ENCODE data around the gene HOXC10. TPM values are rescaled to one million over a fixed set of nuclear protein-coding genes. Genes with fewer than 3 reads are reported as not detected.

Gene HOXC10
- polyA plus RNA-seq, 3 donors, result not detected

DNA sequence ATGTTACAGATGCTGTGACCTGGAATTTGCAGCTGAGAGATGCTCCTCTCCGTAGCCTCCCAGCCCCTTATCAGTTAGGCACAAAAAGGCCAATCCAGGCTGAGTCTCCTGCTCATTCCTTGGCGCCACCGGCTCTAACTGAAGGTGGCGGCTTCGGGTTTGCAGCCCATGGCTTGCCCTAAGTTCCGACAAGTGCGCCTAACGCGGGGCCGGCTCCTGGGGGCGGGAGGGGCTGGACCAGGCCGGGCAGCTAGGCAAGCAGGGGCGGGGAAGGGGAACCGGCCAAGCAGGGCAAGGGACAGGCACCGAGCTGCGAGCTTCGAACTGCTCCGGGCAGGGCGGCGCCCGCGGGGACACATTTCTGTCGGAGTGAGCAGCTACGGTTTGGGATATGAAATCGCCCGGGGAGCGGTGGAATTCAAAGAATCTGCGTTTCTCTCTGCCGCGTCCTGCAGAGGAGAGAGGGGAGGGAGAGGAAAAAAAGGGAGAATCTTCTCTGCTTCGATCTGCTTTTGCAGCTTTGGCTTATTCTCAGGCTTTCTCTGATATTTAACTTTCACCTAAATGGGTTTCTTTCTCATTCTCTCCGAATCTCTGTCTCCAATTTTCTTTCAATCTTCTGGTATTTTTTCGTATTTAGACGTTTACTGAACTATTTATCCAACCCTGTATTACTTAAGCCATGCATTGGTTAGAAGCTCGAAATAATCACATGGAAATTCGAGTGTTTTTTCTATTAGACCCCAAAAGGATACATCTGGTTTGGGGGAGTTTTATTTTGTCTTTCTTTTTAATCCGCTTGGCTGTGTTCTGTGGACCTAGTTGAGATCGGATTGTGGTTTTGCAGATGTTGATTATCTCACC, 31.8 kb upstream of the HOXC10 start:
- Mint-ChIP-seq H3K36me3 (peaks cover 2 to 12% of the 10 kb centered on the region in 2 donors), H3K27me3 (ENCODE audit: low read depth in 3 of 3) (peaks cover 97 to 99% (median 97%) of the 10 kb centered on the region in 3 donors), H3K4me1 (peaks cover 6% of the 10 kb centered on the region), H3K9me3 (peaks cover 0 to 60% (median 21%) of the 10 kb centered on the region in 7 donors), H3K27ac (peak overlapping the region in 1 of 7 donors; percentile 31), H3K4me3 (peak overlapping the region in 1 of 2 donors; percentile 62)
- no peaks in the 10 kb centered on the region for H3K4me1 ChIP-seq (ENCODE audit: control insufficient read depth in 1 of 2, insufficient read depth in 2 of 2, low read length in 2 of 2)
- no peak overlapping the region for H3K4me2 ChIP-seq (replicated peaks; ENCODE audit: extremely low read depth, low read length, poor library complexity, severe bottlenecking)
- H3K9me3 ChIP-seq (replicated peaks in 1 of 2; ENCODE audit: control insufficient read depth in 1 of 2, insufficient read depth in 1 of 2, low read length in 2 of 2), result peaks cover 3 to 87% of the 10 kb centered on the region in 2 donors
- H3K9ac ChIP-seq (ENCODE audit: insufficient read depth, low read length, poor library complexity, severe bottlenecking), result no peak overlapping the region
- no peak for DNase-seq
- TF ChIP-seq, protein P1, sequence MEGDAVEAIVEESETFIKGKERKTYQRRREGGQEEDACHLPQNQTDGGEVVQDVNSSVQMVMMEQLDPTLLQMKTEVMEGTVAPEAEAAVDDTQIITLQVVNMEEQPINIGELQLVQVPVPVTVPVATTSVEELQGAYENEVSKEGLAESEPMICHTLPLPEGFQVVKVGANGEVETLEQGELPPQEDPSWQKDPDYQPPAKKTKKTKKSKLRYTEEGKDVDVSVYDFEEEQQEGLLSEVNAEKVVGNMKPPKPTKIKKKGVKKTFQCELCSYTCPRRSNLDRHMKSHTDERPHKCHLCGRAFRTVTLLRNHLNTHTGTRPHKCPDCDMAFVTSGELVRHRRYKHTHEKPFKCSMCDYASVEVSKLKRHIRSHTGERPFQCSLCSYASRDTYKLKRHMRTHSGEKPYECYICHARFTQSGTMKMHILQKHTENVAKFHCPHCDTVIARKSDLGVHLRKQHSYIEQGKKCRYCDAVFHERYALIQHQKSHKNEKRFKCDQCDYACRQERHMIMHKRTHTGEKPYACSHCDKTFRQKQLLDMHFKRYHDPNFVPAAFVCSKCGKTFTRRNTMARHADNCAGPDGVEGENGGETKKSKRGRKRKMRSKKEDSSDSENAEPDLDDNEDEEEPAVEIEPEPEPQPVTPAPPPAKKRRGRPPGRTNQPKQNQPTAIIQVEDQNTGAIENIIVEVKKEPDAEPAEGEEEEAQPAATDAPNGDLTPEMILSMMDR (IDR thresholded peaks at IDR 0.05), result no peak
- H3K36me3 ChIP-seq (replicated peaks in 1 of 2; ENCODE audit: control insufficient read depth in 1 of 2, insufficient read depth in 2 of 2, low read length in 2 of 2), result no peaks in the 10 kb centered on the region
- H3K27me3 ChIP-seq (ENCODE audit: control insufficient read depth in 2 of 2, insufficient read depth in 2 of 2, low read length in 2 of 2), result peaks cover 92 to 99% of the 10 kb centered on the region in 2 donors
- H3K27ac ChIP-seq (ENCODE audit: low read depth in 1 of 2, low read length in 2 of 2), result no peak overlapping the region
- no peak overlapping the region for H2AFZ ChIP-seq (ENCODE audit: insufficient read depth, low read depth, low read length, poor library complexity, severe bottlenecking)
- H3K79me2 ChIP-seq (ENCODE audit: insufficient read depth, low read length), result no peaks in the 10 kb centered on the region
- intact Hi-C loops (cut with micrococcal nuclease), result loop anchor here in 1 of 2 donors (5.0 kb wide), 1 partner anchor 44 kb away; no protein-coding TSS in a partner anchor
- 6% methylated on average over 25 of the region's 38 CpGs for WGBS (ENCODE audit: insufficient coverage)
- no peak overlapping the region for H3K4me3 ChIP-seq (replicated peaks in 1 of 3; ENCODE audit: low read depth in 2 of 3, low read length in 3 of 3)
- no peaks in the 10 kb centered on the region for H4K20me1 ChIP-seq (ENCODE audit: insufficient read depth, low read length)

DNA sequence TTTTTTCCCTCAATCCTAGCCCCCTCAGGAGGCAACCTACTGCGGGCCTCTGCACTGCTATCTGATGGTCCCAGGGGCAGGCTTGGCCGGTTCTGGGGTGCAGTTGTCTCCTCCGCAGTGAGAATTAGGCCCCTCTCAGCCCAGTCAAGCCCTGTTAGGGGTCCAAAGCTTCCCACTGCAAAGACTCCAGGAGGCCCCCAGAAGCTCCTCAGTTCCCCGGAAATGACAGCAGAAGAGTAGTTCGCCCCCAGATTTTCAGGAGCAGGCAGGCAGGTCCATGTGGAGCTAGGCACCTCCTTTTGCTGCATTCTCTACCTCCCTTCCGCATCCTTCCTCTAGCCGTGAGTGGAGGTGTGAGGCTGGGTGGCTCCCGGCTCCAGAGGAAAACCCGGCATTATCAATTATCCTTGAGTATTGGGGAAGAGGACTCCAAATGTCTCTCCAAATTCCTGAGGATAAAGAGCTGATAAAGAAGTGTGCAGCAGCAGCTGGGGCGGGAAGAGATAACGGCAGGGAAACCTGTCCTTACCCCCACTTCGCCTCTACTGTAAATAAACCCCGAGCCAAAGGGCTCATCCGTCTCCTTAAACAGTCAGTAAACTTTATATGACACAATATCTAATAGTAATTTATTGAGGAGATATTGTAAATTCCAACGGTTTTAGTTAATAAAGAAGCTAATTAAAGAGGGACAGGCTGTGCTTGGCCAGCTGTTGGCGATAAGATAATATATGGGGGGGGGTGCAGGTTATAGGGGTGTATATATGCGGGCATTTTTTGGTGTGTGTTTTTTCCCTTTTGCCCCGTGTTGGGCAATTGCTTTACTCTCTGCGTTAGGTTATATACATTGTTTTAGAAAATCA, 30.9 kb upstream of the HOXC10 start:
- no peak overlapping the region for H2AFZ ChIP-seq (ENCODE audit: insufficient read depth, low read depth, low read length, poor library complexity, severe bottlenecking)
- no peak overlapping the region for H3K4me2 ChIP-seq (replicated peaks; ENCODE audit: extremely low read depth, low read length, poor library complexity, severe bottlenecking)
- intact Hi-C loops (cut with micrococcal nuclease), result loop anchor here in 1 of 2 donors (5.0 kb wide), 1 partner anchor 43 kb away; no protein-coding TSS in a partner anchor
- H3K27ac Mint-ChIP-seq, result no peak overlapping the region
- no peaks in the 10 kb centered on the region for H3K4me1 ChIP-seq (ENCODE audit: control insufficient read depth in 1 of 2, insufficient read depth in 2 of 2, low read length in 2 of 2)
- H3K4me1 Mint-ChIP-seq, result peaks cover 6% of the 10 kb centered on the region
- H4K20me1 ChIP-seq (ENCODE audit: insufficient read depth, low read length), result no peaks in the 10 kb centered on the region
- H3K9me3 ChIP-seq (replicated peaks in 1 of 2; ENCODE audit: control insufficient read depth in 1 of 2, insufficient read depth in 1 of 2, low read length in 2 of 2), result peaks cover 3 to 85% of the 10 kb centered on the region in 2 donors
- H3K27me3 ChIP-seq (ENCODE audit: control insufficient read depth in 2 of 2, insufficient read depth in 2 of 2, low read length in 2 of 2), result peaks cover 92 to 99% of the 10 kb centered on the region in 2 donors
- no peak overlapping the region for H3K9ac ChIP-seq (ENCODE audit: insufficient read depth, low read length, poor library complexity, severe bottlenecking)
- no peak overlapping the region for H3K27ac ChIP-seq (ENCODE audit: low read depth in 1 of 2, low read length in 2 of 2)
- H3K36me3 Mint-ChIP-seq, result peaks cover 2 to 12% of the 10 kb centered on the region in 2 donors
- peaks cover 0 to 60% (median 27%) of the 10 kb centered on the region in 7 donors for H3K9me3 Mint-ChIP-seq
- no peaks in the 10 kb centered on the region for H3K36me3 ChIP-seq (replicated peaks in 1 of 2; ENCODE audit: control insufficient read depth in 1 of 2, insufficient read depth in 2 of 2, low read length in 2 of 2)
- 16% methylated on average over 4 of the region's 19 CpGs for WGBS (ENCODE audit: insufficient coverage)
- H3K27me3 Mint-ChIP-seq (ENCODE audit: low read depth in 3 of 3), result peaks cover 95 to 99% (median 95%) of the 10 kb centered on the region in 3 donors
- H3K4me3 ChIP-seq (replicated peaks in 1 of 3; ENCODE audit: low read depth in 2 of 3, low read length in 3 of 3), result no peak overlapping the region
- H3K4me3 Mint-ChIP-seq, result peak overlapping the region in 1 of 2 donors; percentile 62
- H3K79me2 ChIP-seq (ENCODE audit: insufficient read depth, low read length), result no peaks in the 10 kb centered on the region
- TF ChIP-seq, protein P1 (IDR thresholded peaks at IDR 0.05), result no peak
- DNase-seq, result no peak

Measured in CD14-positive monocyte (primary cell).